Activated T-cell treated with anti-CD3 and anti-CD28 coated beads for 4 hours (primary cell): ENCODE measurements around the gene QSER1.
"Not testable (repeated sequence)": the region's sequence is repeated elsewhere in the genome, so short reads cannot be mapped to it uniquely, and the experiment has no call there.

Source experiments
- DNase-seq: peaks from one replicate; pipeline ENCODE4 v3.0.0-alpha.2; 2020

The QSER1 gene

DNA sequence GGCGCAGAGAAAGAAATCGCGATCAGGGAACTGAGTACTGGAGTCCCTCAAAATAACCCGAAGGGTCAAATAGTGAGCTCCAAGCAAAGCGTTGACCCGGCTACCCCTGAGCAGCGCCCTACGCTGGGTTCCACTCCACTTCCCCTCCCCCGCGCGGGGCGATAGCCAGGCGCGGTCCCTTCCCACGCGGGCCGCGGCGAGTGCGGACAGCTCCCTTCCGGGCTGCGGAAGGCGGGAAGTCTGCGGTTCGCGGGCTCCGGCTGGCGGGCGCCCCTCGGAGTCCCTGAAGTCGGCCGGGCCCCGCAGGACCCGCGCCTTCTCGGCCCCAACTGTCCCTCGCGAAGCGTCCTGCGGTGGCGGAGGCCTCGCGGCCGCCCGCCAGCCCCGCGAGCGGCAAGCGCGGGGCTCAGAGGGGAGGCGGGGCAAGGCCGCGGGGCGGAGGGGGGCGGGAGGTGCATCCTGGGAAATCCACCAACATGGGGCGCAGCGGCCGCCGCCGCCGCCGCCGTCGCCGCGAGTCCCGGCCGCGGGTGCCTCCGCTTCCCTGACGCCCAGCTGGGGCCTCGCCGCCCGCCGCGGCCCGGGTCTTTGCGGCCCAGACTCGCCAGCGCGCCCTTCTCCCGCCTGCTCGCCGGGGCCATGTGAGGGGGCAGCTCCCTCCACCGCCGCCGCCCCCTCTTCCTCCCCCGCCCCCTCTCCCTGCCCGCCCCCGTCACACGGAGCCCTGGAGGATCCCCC lies at the start of gene QSER1:
QSER1 (plus strand) TSS at position 457 of the 738 bp plus-strand sequence. CDS start 315 bp downstream, outside the sequence.
- DNase-seq: peak; percentile 60

DNA sequence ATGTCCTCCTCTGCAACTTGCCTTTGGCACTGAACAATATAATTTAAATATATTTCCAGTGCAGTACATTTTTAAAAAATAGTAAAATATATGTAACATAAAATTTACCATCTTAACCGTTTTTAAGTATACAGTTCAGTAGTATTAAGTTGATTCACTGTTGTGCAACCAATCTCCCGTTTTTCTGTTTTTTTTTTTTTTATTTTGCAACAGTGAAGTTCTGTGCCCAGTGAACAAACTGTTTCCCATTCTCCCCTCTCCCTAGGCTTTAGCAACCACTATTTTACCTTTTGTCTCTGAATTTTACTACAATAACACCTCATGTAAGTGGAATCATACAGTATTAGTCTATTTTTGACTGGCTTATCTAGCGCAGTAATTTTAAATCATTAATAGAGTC lies 49.1 kb upstream of the QSER1 start:
- no peak for DNase-seq

GRCh38 chr11:32847511-32847910 lies 45.1 kb upstream of the QSER1 start:
- DNase-seq: no peak

- no peak for DNase-seq
These were observed 42.9 kb upstream of the QSER1 start for GRCh38 chr11:32849761-32850160.

DNA sequence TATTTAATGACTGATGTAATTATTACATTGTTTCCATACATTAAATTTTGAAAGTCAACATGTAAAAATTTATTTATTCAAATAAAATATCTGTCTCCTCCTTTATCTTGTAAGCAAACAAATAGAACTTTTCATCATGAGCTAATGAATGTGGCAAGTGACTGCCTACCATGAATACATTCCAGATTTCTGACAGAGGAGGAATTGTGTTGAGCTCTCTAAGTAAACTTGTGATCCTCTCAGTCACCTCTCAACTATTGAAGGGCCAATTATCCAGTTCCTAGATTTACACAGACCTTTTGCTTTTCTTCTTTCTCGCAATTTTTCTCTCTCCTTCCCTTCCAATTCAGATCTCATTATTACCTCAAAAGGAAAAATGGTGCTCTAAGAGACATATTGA lies 41.4 kb upstream of the QSER1 start:
- DNase-seq: no peak

DNA sequence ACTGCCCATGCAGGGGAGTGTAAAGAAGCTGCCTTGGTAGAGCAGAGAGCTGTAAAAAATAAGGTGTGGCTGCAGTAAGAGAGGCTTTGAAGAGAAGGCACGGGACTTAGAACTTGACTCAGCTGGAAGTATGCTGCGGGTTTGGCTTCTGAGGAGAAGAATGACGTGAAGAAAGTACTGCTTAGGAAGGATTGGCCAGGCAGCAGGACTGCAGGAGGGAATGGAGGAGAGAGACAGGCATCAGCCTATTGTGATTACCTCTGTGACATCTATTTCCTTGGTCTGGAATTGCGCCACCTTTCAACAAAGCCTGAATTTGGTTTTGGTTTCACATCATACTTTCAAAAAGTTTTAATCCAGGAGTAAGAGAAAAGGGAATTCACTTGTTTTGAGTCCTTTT lies 40.4 kb upstream of the QSER1 start:
- DNase-seq: no peak

DNA sequence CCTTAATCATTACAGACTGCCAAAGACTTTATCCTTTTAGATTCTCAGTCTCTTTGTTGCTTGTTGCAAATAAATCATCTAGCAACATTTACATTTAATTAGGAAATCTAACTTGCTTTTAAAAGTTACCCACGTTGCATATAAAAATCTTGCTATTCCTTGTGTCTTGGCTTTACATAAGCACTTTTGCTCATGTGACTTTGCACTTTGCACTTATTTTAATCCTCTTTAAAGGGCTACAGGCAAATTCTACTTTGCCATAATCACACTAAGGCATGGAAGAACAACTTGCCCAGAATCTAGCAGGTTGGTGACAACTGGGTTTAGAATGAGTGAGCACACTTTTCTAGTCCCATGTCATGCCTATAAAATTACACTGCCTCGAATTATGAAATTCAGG lies 37.0 kb upstream of the QSER1 start:
- no peak for DNase-seq

- no peak for DNase-seq
These were observed 33.9 kb upstream of the QSER1 start for GRCh38 chr11:32858731-32859130.

DNA sequence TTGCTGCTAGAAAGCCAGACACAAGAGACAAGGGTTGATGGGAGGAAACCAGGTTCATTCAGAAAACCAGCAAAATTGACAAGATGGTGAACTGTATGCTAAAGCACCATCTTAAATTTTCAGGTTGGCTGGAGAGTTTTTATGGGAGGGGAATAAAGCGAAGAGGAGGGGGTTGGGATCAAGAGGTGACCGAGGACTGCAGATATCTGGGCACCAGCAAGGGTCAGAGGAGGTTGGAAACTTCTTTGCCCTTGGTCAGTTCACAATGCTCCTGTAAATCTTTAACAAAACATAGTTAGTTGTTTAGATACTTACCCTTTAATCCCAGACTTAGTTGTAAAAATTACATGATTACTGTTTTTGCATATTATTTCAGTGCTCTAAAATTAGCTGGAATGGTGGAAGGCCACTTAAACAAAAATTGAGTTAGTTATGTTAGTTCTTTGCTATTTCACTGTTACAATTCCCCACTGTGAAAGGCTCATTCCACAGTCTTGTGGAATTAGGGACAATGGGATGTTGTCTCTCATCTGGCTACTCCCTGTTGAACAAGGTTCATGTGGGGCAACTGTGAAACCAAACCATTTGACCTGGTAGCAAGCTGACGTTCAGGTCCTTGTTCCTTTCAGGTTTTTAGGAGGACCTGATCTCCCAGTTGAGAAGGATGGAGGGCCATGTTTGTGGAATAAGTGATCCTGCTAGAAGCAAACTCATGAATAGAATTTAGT lies 30.6 kb upstream of the QSER1 start:
- no peak for DNase-seq

GRCh38 chr11:32864555-32864954 lies 28.1 kb upstream of the QSER1 start:
- no peak for DNase-seq

GRCh38 chr11:32868752-32869151 lies 23.9 kb upstream of the QSER1 start:
- not testable (repeated sequence) for DNase-seq

- DNase-seq: no peak
These were observed 21.9 kb upstream of the QSER1 start for GRCh38 chr11:32870676-32871075.

DNA sequence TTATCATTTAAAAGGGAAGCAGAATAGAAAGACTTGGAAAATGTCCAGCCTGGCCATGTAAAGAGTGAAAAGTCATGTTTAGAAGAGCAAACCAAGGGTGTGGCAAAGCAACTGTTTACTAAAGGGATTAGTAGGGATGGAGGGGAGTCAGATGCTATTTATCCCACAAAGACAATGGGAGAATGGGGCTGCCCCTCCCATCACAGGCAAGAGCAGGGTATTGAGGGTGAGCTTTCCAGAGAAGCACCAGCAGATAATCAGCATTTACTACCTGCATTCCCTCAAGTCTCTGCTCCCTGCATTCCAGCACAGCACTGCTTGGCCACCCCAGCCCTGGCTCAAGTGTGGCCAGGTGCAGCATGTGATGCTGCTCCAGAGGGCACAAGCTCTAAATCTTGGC lies 18.5 kb upstream of the QSER1 start:
- DNase-seq: no peak

DNA sequence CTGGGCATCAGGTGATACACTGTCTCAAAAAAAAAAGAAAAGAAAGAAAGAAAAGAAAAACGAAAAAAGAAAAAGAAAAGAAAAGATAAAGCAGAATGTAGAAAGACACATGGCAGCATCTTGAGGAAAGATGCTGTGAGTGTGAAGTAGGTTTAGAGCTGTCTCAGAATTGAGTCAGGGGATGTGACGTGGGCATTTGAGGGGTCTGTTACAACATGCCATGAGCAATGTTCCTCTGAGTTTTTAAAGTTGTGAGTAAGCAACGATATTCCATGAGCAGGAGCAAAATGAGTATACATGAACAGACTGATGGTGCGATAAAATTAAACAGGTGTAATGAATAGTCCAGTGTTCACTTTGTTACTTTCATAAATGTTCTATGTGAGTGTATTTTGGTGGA lies 11.3 kb upstream of the QSER1 start:
- DNase-seq: no peak

GRCh38 chr11:32883421-32883820 lies 9.2 kb upstream of the QSER1 start:
- no peak for DNase-seq

DNA sequence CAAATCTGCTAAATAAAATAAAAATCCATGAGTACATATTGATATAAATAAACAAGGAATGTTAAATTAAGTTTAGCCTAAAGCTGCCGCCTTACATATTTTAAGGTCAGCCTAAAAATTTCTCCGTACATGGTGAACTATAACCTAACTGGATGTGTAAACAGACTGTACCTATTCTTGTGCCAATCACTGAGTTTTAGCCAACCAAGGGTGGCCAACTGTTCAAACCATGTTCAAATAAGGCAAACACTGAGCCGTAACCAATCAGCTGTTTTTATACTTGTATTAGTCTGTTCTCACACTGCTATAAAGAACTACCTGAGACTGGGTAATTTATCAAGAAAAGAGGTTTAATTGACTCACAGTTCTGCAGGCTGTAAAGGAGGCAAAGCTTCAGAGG lies 8.6 kb upstream of the QSER1 start:
- no peak for DNase-seq

DNA sequence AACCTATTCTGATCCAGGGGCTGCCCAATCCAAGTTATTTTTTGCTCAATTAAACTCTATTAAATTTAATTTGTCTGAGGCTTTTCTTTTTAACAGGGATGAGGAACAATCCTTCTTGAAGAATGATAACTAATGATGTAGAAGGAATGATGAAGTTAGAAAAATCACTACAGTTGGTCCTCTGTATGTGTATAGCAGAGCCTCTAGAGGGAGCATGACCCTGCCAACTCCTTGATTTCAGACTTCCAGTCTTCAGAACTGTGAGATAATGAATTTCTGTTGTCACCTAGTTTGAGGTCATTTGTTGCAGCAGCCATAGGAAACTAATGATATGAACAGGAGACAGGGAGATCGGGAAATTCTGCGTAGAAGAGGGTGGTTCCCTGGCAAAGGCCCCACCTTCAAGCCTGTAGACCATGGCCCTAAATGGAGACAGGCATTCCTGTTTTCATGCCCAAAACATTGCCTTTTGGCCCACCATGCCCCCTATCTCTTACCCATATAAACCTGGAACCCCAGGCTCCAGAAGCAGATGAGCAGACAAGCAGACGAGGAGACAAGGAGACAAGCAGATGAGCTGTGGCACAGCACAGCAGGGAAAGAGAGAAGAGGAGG lies 7.7 kb upstream of the QSER1 start:
- no peak for DNase-seq

- DNase-seq: no peak
These were observed 7.1 kb upstream of the QSER1 start for GRCh38 chr11:32885556-32885955.

GRCh38 chr11:32886180-32886579 lies 6.4 kb upstream of the QSER1 start:
- DNase-seq: no peak

DNA sequence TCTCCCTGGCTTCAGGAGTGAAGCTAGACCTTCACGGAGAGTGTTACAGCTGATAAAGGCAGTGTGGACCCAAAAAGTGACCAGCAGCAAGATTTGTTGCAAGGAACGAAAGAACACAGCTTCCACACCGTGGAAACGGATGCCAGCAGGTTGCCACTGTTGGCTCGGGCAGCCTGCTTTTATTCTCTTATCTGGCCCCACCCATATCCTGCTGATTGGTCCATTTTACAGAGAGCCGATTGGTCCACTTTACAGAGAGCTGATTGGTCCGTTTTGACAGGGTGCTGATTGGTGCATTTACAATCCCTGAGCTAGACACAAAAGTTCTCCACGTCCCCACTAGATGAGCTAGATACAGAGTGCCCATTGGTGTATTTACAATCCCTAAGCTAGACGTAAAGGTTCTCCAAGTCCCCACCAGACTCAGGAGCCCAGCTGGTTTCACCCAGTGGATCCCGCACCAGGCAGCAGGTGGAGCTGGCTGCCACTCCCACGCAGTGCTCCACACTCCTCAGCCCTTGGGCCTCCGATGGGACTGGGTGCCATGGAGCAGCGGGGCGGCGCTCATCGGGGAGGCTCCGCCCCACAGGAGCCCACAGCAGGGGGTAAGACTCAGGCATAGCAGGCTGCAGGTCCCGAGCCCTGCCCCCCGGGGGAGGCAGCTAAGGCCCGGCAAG lies 4.8 kb upstream of the QSER1 start:
- not testable (repeated sequence) for DNase-seq

GRCh38 chr11:32888384-32888710 lies 4.3 kb upstream of the QSER1 start:
- DNase-seq: not testable (repeated sequence)

DNA sequence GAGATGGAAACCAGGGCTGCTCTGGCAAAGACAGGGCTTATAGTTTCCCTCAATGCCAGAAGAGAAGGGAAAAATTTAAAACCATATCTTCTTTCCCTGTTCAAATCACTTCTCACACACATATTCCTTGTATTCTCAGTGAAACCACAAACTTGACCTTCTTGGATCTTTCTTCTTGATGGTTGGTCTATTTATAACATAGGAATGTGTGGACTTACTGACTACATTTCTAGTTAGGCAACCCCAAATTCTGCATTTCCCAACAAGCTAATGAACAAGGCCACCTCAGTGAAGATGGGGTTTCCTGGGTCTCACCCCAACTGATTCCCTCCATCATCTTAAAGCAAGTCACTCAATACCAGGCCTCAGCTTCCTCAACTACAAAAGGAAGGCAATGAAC lies 3.8 kb upstream of the QSER1 start:
- DNase-seq: no peak

DNA sequence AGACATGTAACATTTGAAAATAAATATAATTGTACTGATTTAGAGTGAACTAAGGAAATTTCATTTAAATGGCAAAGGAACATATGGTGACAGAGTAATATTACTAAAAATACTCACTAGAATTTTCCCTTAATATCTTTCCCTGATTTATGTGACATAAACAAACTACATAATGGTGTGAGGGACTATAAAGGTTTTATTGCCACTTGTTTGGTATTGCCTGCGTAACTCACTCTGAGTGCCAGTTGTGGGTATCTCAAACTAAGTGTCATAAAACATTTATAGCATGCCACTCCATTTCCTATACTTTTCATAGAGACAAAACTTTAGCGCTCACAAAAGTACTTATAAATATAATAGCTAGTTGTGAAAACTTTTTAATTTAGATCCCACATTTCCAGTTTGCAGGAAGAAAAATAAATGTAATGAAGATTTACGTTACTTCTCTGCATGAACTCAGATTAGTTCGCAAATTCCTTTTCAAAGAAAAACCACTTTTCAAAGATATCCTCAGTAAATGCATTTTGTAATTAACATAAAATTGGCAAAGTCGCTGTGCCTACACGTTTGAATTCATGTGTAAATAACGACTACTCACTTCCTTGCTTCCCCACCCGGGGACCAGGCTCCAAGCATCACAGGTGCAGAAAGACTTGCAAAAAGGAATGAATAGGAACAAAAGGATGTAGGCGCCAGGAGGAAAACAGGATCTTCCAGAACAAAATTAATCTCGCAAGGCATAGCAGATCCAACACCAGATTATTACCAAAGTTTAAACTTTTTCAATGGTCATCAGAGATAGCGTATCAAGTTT lies 1.6 kb upstream of the QSER1 start:
- no peak for DNase-seq
